Measurements from ENCODE around the gene SLC9A9.

GRCh38 chr3:143478115-143478693 is 370.1 kb downstream of the SLC9A9 start:
- no peak for TF ChIP-seq PHF20 (IDR thresholded peaks at IDR 0.05; ENCODE audit: partially characterized antibody)
- no peak for TF ChIP-seq BCLAF1 (IDR thresholded peaks at IDR 0.05; ENCODE audit: borderline replicate concordance in 1 of 2, control insufficient read depth in 1 of 2, low read depth in 2 of 2, low read length in 1 of 2)
- no peak for TF ChIP-seq JUNB (CRISPR knock-in tag; conservative IDR thresholded peaks at IDR 0.05)
- no peak for TF ChIP-seq POLR2AphosphoS5 (IDR thresholded peaks at IDR 0.05; ENCODE audit: control insufficient read depth, insufficient read depth, low read depth, low read length)
- TF ChIP-seq KLF16 (IDR thresholded peaks at IDR 0.05): no peak
- no peak for TF ChIP-seq ZNF121 (CRISPR knock-in tag; conservative IDR thresholded peaks at IDR 0.05)
- no peak for TF ChIP-seq ZNF224 (CRISPR knock-in tag; IDR thresholded peaks at IDR 0.05)
- TF ChIP-seq TEAD4 (IDR thresholded peaks at IDR 0.05; ENCODE audit: low read length): no peak
- no peak for TF ChIP-seq TEAD4 (CRISPR knock-in tag; IDR thresholded peaks at IDR 0.05; ENCODE audit: borderline replicate concordance)
- TF ChIP-seq MYC (IDR thresholded peaks at IDR 0.05; ENCODE audit: low read depth, low read length): no peak
- no peak for TF ChIP-seq MYC (CRISPR knock-in tag; IDR thresholded peaks at IDR 0.05; ENCODE audit: borderline replicate concordance, low read depth)
- no peak for TF ChIP-seq YY1 (IDR thresholded peaks at IDR 0.05; ENCODE audit: borderline replicate concordance in 1 of 3, control insufficient read depth in 1 of 3, extremely low read depth in 1 of 3, insufficient read depth in 3 of 3, insufficient read length in 1 of 3, insufficient replicate concordance in 2 of 3, low read depth in 1 of 3, low read length in 2 of 3)
- TF ChIP-seq FOSL1 (tag; conservative IDR thresholded peaks at IDR 0.05): no peak
- no peak for TF ChIP-seq ATF2 (CRISPR knock-in tag; IDR thresholded peaks at IDR 0.05)
- TF ChIP-seq CBX1 (IDR thresholded peaks at IDR 0.05; ENCODE audit: low read depth): no peak
- no peak for TF ChIP-seq ZNF586 (CRISPR knock-in tag; conservative IDR thresholded peaks at IDR 0.05)
